Measurements from ENCODE around the gene SRP72. TPM values are rescaled to one million over a fixed set of nuclear protein-coding genes. Genes with fewer than 3 reads are reported as not detected.

Gene SRP72
- polyA plus RNA-seq, 2 donors, result 22.6 to 28.8 TPM

GRCh38 chr4:56532239-56532638 is 64.8 kb downstream of the SRP72 start:
- peaks cover 2 to 5% of the 10 kb centered on the region in 2 donors for H3K4me1 ChIP-seq (ENCODE audit: control insufficient read depth in 2 of 2, insufficient read depth in 2 of 2, low read length in 1 of 2)
- no peak overlapping the region for H3K27ac ChIP-seq (ENCODE audit: low read depth in 2 of 2, low read length in 1 of 2)
- H3K36me3 ChIP-seq (ENCODE audit: control insufficient read depth in 2 of 2, insufficient read depth in 2 of 2, low read length in 1 of 2), result no peaks in the 10 kb centered on the region
- no peak overlapping the region for H3K4me3 ChIP-seq (ENCODE audit: low read depth in 1 of 2, low read length in 2 of 2)
- H3K9me3 ChIP-seq (ENCODE audit: control insufficient read depth in 2 of 2, insufficient read depth in 1 of 2, low read depth in 1 of 2, low read length in 1 of 2), result no peaks in the 10 kb centered on the region
- WGBS, 2 donors, result 92 to 97% methylated on average over 2 of the region's 2 CpGs
- H3K27me3 ChIP-seq (ENCODE audit: control insufficient read depth in 1 of 2, insufficient read depth in 2 of 2, low read length in 2 of 2), result peaks cover 0 to 2% of the 10 kb centered on the region in 2 donors

- Histone ChIP-seq H3K9me3 (ENCODE audit: control insufficient read depth in 2 of 2, insufficient read depth in 1 of 2, low read depth in 1 of 2, low read length in 1 of 2) (no peaks in the 10 kb centered on the region), H3K27ac (ENCODE audit: low read depth in 2 of 2, low read length in 1 of 2) (no peak overlapping the region), H3K4me3 (ENCODE audit: low read depth in 1 of 2, low read length in 2 of 2) (no peak overlapping the region), H3K36me3 (ENCODE audit: control insufficient read depth in 2 of 2, insufficient read depth in 2 of 2, low read length in 1 of 2) (no peaks in the 10 kb centered on the region), H3K27me3 (ENCODE audit: control insufficient read depth in 1 of 2, insufficient read depth in 2 of 2, low read length in 2 of 2) (peaks cover 0 to 2% of the 10 kb centered on the region in 2 donors), H3K4me1 (ENCODE audit: control insufficient read depth in 2 of 2, insufficient read depth in 2 of 2, low read length in 1 of 2) (peaks cover 0 to 2% of the 10 kb centered on the region in 2 donors)
- 78 to 79% methylated on average over 7 of the region's 7 CpGs for WGBS, 2 donors
Measured at GRCh38 chr4:56535915-56536314, 68.5 kb downstream of the SRP72 start.

DNA sequence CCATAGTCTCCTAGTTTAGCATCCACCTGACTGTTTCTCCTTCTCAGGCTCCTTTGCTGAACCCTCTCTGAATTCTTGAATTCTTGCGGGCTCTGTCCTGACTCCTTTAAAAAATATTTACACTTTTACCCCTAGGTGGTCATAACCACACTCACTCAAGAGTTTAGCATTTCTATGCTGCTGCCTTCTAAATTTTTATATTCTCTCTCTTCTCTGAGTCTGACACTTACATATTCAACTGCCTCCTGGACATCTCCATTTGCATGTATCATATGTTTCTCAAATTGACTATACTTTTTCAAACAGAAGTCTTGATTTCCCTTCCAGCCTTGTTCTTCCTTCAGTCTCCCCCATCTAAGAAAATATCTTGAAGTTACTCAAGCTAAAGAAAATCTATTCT is 69.7 kb downstream of the SRP72 start:
- H3K27me3 ChIP-seq (ENCODE audit: control insufficient read depth in 1 of 2, insufficient read depth in 2 of 2, low read length in 2 of 2), result no peaks in the 10 kb centered on the region
- no peak overlapping the region for H3K27ac ChIP-seq (ENCODE audit: low read depth in 2 of 2, low read length in 1 of 2)
- WGBS, 2 donors, result 90 to 96% methylated on average over 1 of the region's 1 CpG
- H3K4me3 ChIP-seq (ENCODE audit: low read depth in 1 of 2, low read length in 2 of 2), result no peak overlapping the region
- no peaks in the 10 kb centered on the region for H3K4me1 ChIP-seq (ENCODE audit: control insufficient read depth in 2 of 2, insufficient read depth in 2 of 2, low read length in 1 of 2)
- H3K9me3 ChIP-seq (ENCODE audit: control insufficient read depth in 2 of 2, insufficient read depth in 1 of 2, low read depth in 1 of 2, low read length in 1 of 2), result no peaks in the 10 kb centered on the region
- no peaks in the 10 kb centered on the region for H3K36me3 ChIP-seq (ENCODE audit: control insufficient read depth in 2 of 2, insufficient read depth in 2 of 2, low read length in 1 of 2)

GRCh38 chr4:56540826-56541225 is 73.4 kb downstream of the SRP72 start:
- H3K4me3 ChIP-seq (ENCODE audit: low read depth in 1 of 2, low read length in 2 of 2), result no peak overlapping the region
- WGBS, 2 donors, result 92 to 94% methylated on average over 4 of the region's 4 CpGs
- no peak overlapping the region for H3K27ac ChIP-seq (ENCODE audit: low read depth in 2 of 2, low read length in 1 of 2)
- H3K36me3 ChIP-seq (ENCODE audit: control insufficient read depth in 2 of 2, insufficient read depth in 2 of 2, low read length in 1 of 2), result no peaks in the 10 kb centered on the region
- peaks cover 0 to 2% of the 10 kb centered on the region in 2 donors for H3K4me1 ChIP-seq (ENCODE audit: control insufficient read depth in 2 of 2, insufficient read depth in 2 of 2, low read length in 1 of 2)
- H3K27me3 ChIP-seq (ENCODE audit: control insufficient read depth in 1 of 2, insufficient read depth in 2 of 2, low read length in 2 of 2), result no peaks in the 10 kb centered on the region
- H3K9me3 ChIP-seq (ENCODE audit: control insufficient read depth in 2 of 2, insufficient read depth in 1 of 2, low read depth in 1 of 2, low read length in 1 of 2), result no peaks in the 10 kb centered on the region

DNA sequence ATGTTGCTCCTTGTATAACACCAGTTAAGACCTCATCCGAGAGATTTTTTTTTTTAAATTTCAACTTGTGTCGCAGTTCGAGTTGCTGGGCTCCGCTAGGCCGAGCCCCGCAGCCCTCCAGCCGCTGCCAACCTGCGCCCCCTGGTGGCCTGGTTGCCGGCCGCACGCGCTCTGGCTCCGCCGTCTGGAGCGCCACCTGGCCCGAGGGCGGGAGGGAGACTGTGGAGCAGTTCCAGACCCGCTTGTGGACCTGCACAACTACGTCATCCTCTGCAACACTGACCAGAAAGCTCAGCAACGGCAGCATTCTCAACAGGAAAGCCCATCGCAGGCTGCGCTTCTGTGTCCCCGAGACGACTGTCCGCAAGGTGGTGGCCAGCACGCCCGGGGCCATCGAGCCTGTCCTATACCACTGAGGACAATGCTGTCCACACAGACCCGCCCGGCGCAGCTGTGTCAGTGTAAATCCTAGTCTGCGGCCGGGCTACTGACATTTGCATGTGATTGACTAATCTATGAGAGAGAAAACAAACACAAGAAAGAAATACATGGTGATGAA is 77.2 kb downstream of the SRP72 start:
- Histone ChIP-seq H3K27me3 (ENCODE audit: control insufficient read depth in 1 of 2, insufficient read depth in 2 of 2, low read length in 2 of 2) (no peaks in the 10 kb centered on the region), H3K9me3 (ENCODE audit: control insufficient read depth in 2 of 2, insufficient read depth in 1 of 2, low read depth in 1 of 2, low read length in 1 of 2) (no peaks in the 10 kb centered on the region), H3K27ac (ENCODE audit: low read depth in 2 of 2, low read length in 1 of 2) (no peak overlapping the region), H3K4me3 (ENCODE audit: low read depth in 1 of 2, low read length in 2 of 2) (peak overlapping the region; percentile 21 to 28), H3K4me1 (ENCODE audit: control insufficient read depth in 2 of 2, insufficient read depth in 2 of 2, low read length in 1 of 2) (peaks cover 0 to 2% of the 10 kb centered on the region in 2 donors), H3K36me3 (ENCODE audit: control insufficient read depth in 2 of 2, insufficient read depth in 2 of 2, low read length in 1 of 2) (no peaks in the 10 kb centered on the region)
- 2 to 3% methylated on average over 33 of the region's 33 CpGs for WGBS, 2 donors

- Histone ChIP-seq H3K4me1 (ENCODE audit: control insufficient read depth in 2 of 2, insufficient read depth in 2 of 2, low read length in 1 of 2) (no peaks in the 10 kb centered on the region), H3K4me3 (ENCODE audit: low read depth in 1 of 2, low read length in 2 of 2) (no peak overlapping the region), H3K36me3 (ENCODE audit: control insufficient read depth in 2 of 2, insufficient read depth in 2 of 2, low read length in 1 of 2) (no peaks in the 10 kb centered on the region), H3K27ac (ENCODE audit: low read depth in 2 of 2, low read length in 1 of 2) (no peak overlapping the region), H3K9me3 (ENCODE audit: control insufficient read depth in 2 of 2, insufficient read depth in 1 of 2, low read depth in 1 of 2, low read length in 1 of 2) (no peaks in the 10 kb centered on the region), H3K27me3 (ENCODE audit: control insufficient read depth in 1 of 2, insufficient read depth in 2 of 2, low read length in 2 of 2) (no peaks in the 10 kb centered on the region)
- WGBS, 2 donors, result 77% methylated on average over 8 of the region's 8 CpGs
Measured at GRCh38 chr4:56550642-56551041, 83.2 kb downstream of the SRP72 start.

- no peaks in the 10 kb centered on the region for H3K27me3 ChIP-seq (ENCODE audit: control insufficient read depth in 1 of 2, insufficient read depth in 2 of 2, low read length in 2 of 2)
- no peak overlapping the region for H3K27ac ChIP-seq (ENCODE audit: low read depth in 2 of 2, low read length in 1 of 2)
- no peaks in the 10 kb centered on the region for H3K4me1 ChIP-seq (ENCODE audit: control insufficient read depth in 2 of 2, insufficient read depth in 2 of 2, low read length in 1 of 2)
- no peaks in the 10 kb centered on the region for H3K9me3 ChIP-seq (ENCODE audit: control insufficient read depth in 2 of 2, insufficient read depth in 1 of 2, low read depth in 1 of 2, low read length in 1 of 2)
- H3K36me3 ChIP-seq (ENCODE audit: control insufficient read depth in 2 of 2, insufficient read depth in 2 of 2, low read length in 1 of 2), result no peaks in the 10 kb centered on the region
- 69 to 91% methylated on average over 2 of the region's 2 CpGs for WGBS, 2 donors
- H3K4me3 ChIP-seq (ENCODE audit: low read depth in 1 of 2, low read length in 2 of 2), result no peak overlapping the region
Measured at GRCh38 chr4:56551516-56551915, 84.1 kb downstream of the SRP72 start.

- Histone ChIP-seq H3K27ac (ENCODE audit: low read depth in 2 of 2, low read length in 1 of 2) (no peak overlapping the region), H3K36me3 (ENCODE audit: control insufficient read depth in 2 of 2, insufficient read depth in 2 of 2, low read length in 1 of 2) (no peaks in the 10 kb centered on the region), H3K27me3 (ENCODE audit: control insufficient read depth in 1 of 2, insufficient read depth in 2 of 2, low read length in 2 of 2) (no peaks in the 10 kb centered on the region), H3K9me3 (ENCODE audit: control insufficient read depth in 2 of 2, insufficient read depth in 1 of 2, low read depth in 1 of 2, low read length in 1 of 2) (no peaks in the 10 kb centered on the region), H3K4me1 (ENCODE audit: control insufficient read depth in 2 of 2, insufficient read depth in 2 of 2, low read length in 1 of 2) (no peaks in the 10 kb centered on the region), H3K4me3 (ENCODE audit: low read depth in 1 of 2, low read length in 2 of 2) (no peak overlapping the region)
Measured at GRCh38 chr4:56552273-56552672, 84.9 kb downstream of the SRP72 start.

Other genes with a start within 250 kb of the SRP72 start
- 1 to 10 TPM; 1.8 to 2.8 TPM for gene AASDH, start 80.1 kb upstream of the SRP72 start, polyA plus RNA-seq
- 1 to 10 TPM; 2.6 to 3.8 TPM for gene PPAT, start 32.0 kb upstream of the SRP72 start, polyA plus RNA-seq
- 10 to 100 TPM; 46.0 to 62.7 TPM for gene PAICS, start 31.4 kb upstream of the SRP72 start, polyA plus RNA-seq
- gene ARL9, start 38.2 kb downstream of the SRP72 start, polyA plus RNA-seq, result under 1 TPM; 0.34 to 0.37 TPM
- 1,000 to 10,000 TPM in 1 of 2 donors, 100 to 1,000 TPM in 1; 649 to 1,386 TPM for gene HOPX, start 213.7 kb downstream of the SRP72 start, polyA plus RNA-seq